ENCODE measurements around the gene IL6ST. TPM values are rescaled to one million over a fixed set of nuclear protein-coding genes. Genes with fewer than 3 reads are reported as not detected.

Gene IL6ST
- total and polyA plus RNA-seq, 10 of the 15 experiments (the other 5 are each of a cell fraction or from before 2014, with no cell fraction given): 1.5 to 139 (median 13.0) TPM

GRCh38 chr5:55985181-55985580 lies 9.6 kb downstream of the IL6ST start:
- in situ Hi-C loops (cut with MboI): no loop called here
- no peaks in the 10 kb centered on the region for H3K27me3 ChIP-seq (replicated peaks in 1 of 2; ENCODE audit: control insufficient read depth in 2 of 2, insufficient read depth in 2 of 2, low read length in 1 of 2)
- H3K9ac ChIP-seq (ENCODE audit: control insufficient read depth, insufficient read depth, low read length): no peak overlapping the region
- peak; percentile 31 for FAIRE-seq
- no peaks in the 10 kb centered on the region for H4K20me1 ChIP-seq (ENCODE audit: control insufficient read depth, insufficient read depth)
- H3K79me2 ChIP-seq (ENCODE audit: control insufficient read depth, insufficient read depth, low read length): peaks cover 76% of the 10 kb centered on the region
- POLR2A ChIA-PET: interaction anchor here (1.2 to 1.5 kb wide), 2 partner anchors 10 to 170 kb away, joined by 3 to 6 read pairs; partner anchors contain the start of gene IL6ST
- 0 out of 3 replicates have a peak, but pooled peaks cover 1% of the 10 kb centered on the region for H3K9me3 ChIP-seq (replicated peaks; ENCODE audit: control insufficient read depth, insufficient read depth, low read length)
- CTCF ChIA-PET: interaction anchor here (1.5 to 10.0 kb wide), 3 partner anchors 48 to 215 kb away, joined by 3 to 122 read pairs (median 5); no protein-coding TSS in a partner anchor
- SMC1A ChIA-PET (ENCODE audit: uncharacterized antibody, unreplicated experiment): interaction anchor here (0.7 to 9.9 kb wide), 9 partner anchors 7 to 223 kb away, joined by 3 to 110 read pairs (median 5); partner anchors contain the start of gene IL6ST
- H2AFZ ChIP-seq (ENCODE audit: control insufficient read depth, low read depth, low read length): no peak overlapping the region
- ATAC-seq: no peak
- no peak for TF ChIP-seq RCOR1 (conservative IDR thresholded peaks at IDR 0.05; ENCODE audit: low read depth, low read length)
- no peak for TF ChIP-seq SUZ12 (IDR thresholded peaks at IDR 0.05; ENCODE audit: unreplicated experiment)
- TF ChIP-seq HDAC2 (IDR thresholded peaks at IDR 0.05): no peak
- no peak for TF ChIP-seq NFIC (IDR thresholded peaks at IDR 0.05; ENCODE audit: low read depth, low read length)
- over 99% methylated on average over 6 of the region's 6 CpGs for WGBS (ENCODE audit: insufficient coverage, insufficient replicate concordance, low lambda C conversion rate, missing lambda C conversion rate)
- H3K27ac ChIP-seq (ENCODE audit: control insufficient read depth, insufficient read depth): no peak overlapping the region
- H3K4me3 ChIP-seq: no peak overlapping the region
- H3K4me1 ChIP-seq (ENCODE audit: control insufficient read depth, insufficient read depth, low read length): no peaks in the 10 kb centered on the region; the same call in 1 of the 2 replicates
- BruUV-seq (replicated peaks): no TSS peak
- RAD21 ChIA-PET (ENCODE audit: unreplicated experiment): interaction anchor here (0.8 to 7.7 kb wide), 7 partner anchors 10 to 215 kb away, joined by 3 to 79 read pairs (median 6); partner anchors contain the start of gene IL6ST
- no peak for DNase-seq (ENCODE audit: low read depth, low spot score)
- peaks cover 0 to 1% of the 10 kb centered on the region in 2 experiments; a peak in 2 of 4 replicates for H3K36me3 ChIP-seq (ENCODE audit: control insufficient read depth in 2 of 2, insufficient read depth in 2 of 2, low read length in 1 of 2)
- intact Hi-C loops (cut with micrococcal nuclease; ENCODE audit: unreplicated experiment): loop anchor here (10.0 kb wide), 1 partner anchor 280 kb away; no protein-coding TSS in a partner anchor
- H3K4me2 ChIP-seq (ENCODE audit: control insufficient read depth, insufficient read depth): no peak overlapping the region

- WGBS (ENCODE audit: insufficient coverage, insufficient replicate concordance, low lambda C conversion rate, missing lambda C conversion rate): 78% methylated on average over 2 of the region's 2 CpGs
- H4K20me1 ChIP-seq (ENCODE audit: control insufficient read depth, insufficient read depth): no peaks in the 10 kb centered on the region
- H3K9ac ChIP-seq (ENCODE audit: control insufficient read depth, insufficient read depth, low read length): no peak overlapping the region
- ChIA-PET POLR2A (interaction anchor here (1.0 to 2.2 kb wide), 6 partner anchors 9 to 216 kb away, joined by 3 to 14 read pairs (median 6); partner anchors contain the start of gene IL6ST), CTCF (interaction anchor here (0.6 to 10.0 kb wide), 9 partner anchors 10 to 286 kb away, joined by 3 to 122 read pairs (median 5); no protein-coding TSS in a partner anchor), RAD21 (ENCODE audit: unreplicated experiment) (interaction anchor here (0.9 to 7.7 kb wide), 11 partner anchors 11 to 287 kb away, joined by 3 to 79 read pairs (median 14); partner anchors contain the start of gene IL6ST), SMC1A (ENCODE audit: uncharacterized antibody, unreplicated experiment) (interaction anchor here (0.7 to 9.9 kb wide), 15 partner anchors 8 to 217 kb away, joined by 3 to 110 read pairs (median 5); partner anchors contain the start of gene IL6ST)
- no peaks in the 10 kb centered on the region for H3K27me3 ChIP-seq (replicated peaks in 1 of 2; ENCODE audit: control insufficient read depth in 2 of 2, insufficient read depth in 2 of 2, low read length in 1 of 2)
- ATAC-seq: no peak
- no peak overlapping the region for H3K4me2 ChIP-seq (ENCODE audit: control insufficient read depth, insufficient read depth)
- no peaks in the 10 kb centered on the region; the same call in 1 of the 2 replicates for H3K4me1 ChIP-seq (ENCODE audit: control insufficient read depth, insufficient read depth, low read length)
- no peak for DNase-seq (ENCODE audit: low read depth, low spot score)
- peaks cover 74% of the 10 kb centered on the region for H3K79me2 ChIP-seq (ENCODE audit: control insufficient read depth, insufficient read depth, low read length)
- FAIRE-seq: no peak
- H3K9me3 ChIP-seq (replicated peaks; ENCODE audit: control insufficient read depth, insufficient read depth, low read length): 0 out of 3 replicates have a peak, but pooled peaks cover 1% of the 10 kb centered on the region
- in situ Hi-C loops (cut with MboI) (no loop called here), intact Hi-C loops (cut with micrococcal nuclease; ENCODE audit: unreplicated experiment) (loop anchor here (1.0 to 10.0 kb wide), 2 partner anchors 217 to 281 kb away; no protein-coding TSS in a partner anchor)
- H2AFZ ChIP-seq (ENCODE audit: control insufficient read depth, low read depth, low read length): no peak overlapping the region
- H3K4me3 ChIP-seq: no peak overlapping the region
- peaks cover 0 to 1% of the 10 kb centered on the region in 2 experiments; a peak in 2 of 4 replicates for H3K36me3 ChIP-seq (ENCODE audit: control insufficient read depth in 2 of 2, insufficient read depth in 2 of 2, low read length in 1 of 2)
- no TSS peak for BruUV-seq (replicated peaks)
- no peak overlapping the region for H3K27ac ChIP-seq (ENCODE audit: control insufficient read depth, insufficient read depth)
- TF ChIP-seq ZNF384 (IDR thresholded peaks at IDR 0.05; ENCODE audit: borderline replicate concordance, low read depth, low read length) (no peak), SIX5 (IDR thresholded peaks at IDR 0.05; ENCODE audit: low read depth, low read length, severe bottlenecking) (no peak), TARDBP (IDR thresholded peaks at IDR 0.05; ENCODE audit: borderline replicate concordance) (no peak), ZBTB40 (IDR thresholded peaks at IDR 0.05; ENCODE audit: borderline replicate concordance) (peak; percentile 86; the same call in 1 of the 2 replicates), YBX1 (IDR thresholded peaks at IDR 0.05) (no peak)
Measured at GRCh38 chr5:55983986-55984385, 10.8 kb downstream of the IL6ST start.
